DND-41 (cell line): ENCODE data around the gene RASD1.

Experiments
- CTCF ChIP-seq: IDR thresholded peaks from 2 replicates; pipeline ENCODE4 v1.5.1; 2012; ENCODE audit warnings: borderline replicate concordance, low read length, moderate library complexity, mild to moderate bottlenecking; ENCODE audit not compliant: poor library complexity, severe bottlenecking; ENCODE audit errors: extremely low read depth
- EZH2 ChIP-seq: IDR thresholded peaks from 3 replicates; pipeline ENCODE4 v1.6.1; 2012; ENCODE audit warnings: borderline replicate concordance, low read depth, mild to moderate bottlenecking, moderate library complexity, low read length, inconsistent platforms; ENCODE audit not compliant: severe bottlenecking

DNA sequence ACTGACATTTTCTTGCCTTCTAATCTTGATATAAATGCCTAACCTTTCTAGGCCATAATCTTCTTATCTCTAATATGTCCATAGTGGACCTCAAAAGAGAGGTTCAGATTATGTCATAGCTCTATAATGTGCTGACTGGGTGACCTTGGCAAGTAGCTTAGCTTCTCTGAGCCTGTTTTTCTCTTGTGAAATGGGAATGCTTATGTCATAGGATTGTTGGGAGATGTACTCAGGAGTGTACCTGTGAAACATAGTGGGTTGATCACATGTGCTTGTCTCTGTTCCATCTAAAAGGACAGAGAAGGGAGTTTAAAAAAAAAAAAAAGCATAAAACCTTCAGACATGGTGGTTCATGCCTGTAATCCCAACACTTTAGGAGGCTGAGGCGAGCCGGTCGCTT is 17.0 kb downstream of the RASD1 start:
- TF ChIP-seq EZH2 (no peak), CTCF (no peak)
